HEK293 (cell line): ENCODE results near the gene APEX1.

Experiments used
- CTCF ChIA-PET: fragments of 350-600 bp; formaldehyde crosslinking; extraction: SDS; loops from one replicate; lab custom pipeline; 2021; ENCODE audit warnings: antibody characterized with exemption; lab: Yijun Ruan, JAX
- POLR2A ChIA-PET: fragments of 300-600 bp; formaldehyde crosslinking; extraction: SDS; loops from one replicate; lab custom pipeline; 2020; ENCODE audit warnings: antibody characterized with exemption, inconsistent platforms; lab: Yijun Ruan, JAX
- H3K27ac ChIP-seq: fragments of 200-500 bp; sonication (Bioruptor generic); 2 replicates; pipeline ENCODE4 v1.5.1; 2014; ENCODE audit warnings: low read depth, low read length, control low read depth, inconsistent platforms; ENCODE audit errors: extremely low read depth
- H3K36me3 ChIP-seq, 2 experiments: fragments of 200-500 bp in 1 of 2; sonication (Bioruptor generic) in 1 of 2; 1 replicate in 1 of 2; 2 replicates in 1 of 2; pipeline ENCODE4 v1.5.1; 2014 to 2017; ENCODE audit warnings: inconsistent platforms in 2 of 2, low read length in 2 of 2; ENCODE audit not compliant: control insufficient read depth in 2 of 2, insufficient read depth in 1 of 2
- H3K4me1 ChIP-seq: fragments of 200-500 bp; sonication (Bioruptor generic); 2 replicates; pipeline ENCODE4 v1.5.1; 2014; ENCODE audit warnings: mild to moderate bottlenecking, low read length, inconsistent platforms; ENCODE audit not compliant: control insufficient read depth, insufficient read depth
- H3K4me3 ChIP-seq: 2 replicates; pipeline ENCODE4 v1.5.1; 2011; ENCODE audit warnings: low read depth, mild to moderate bottlenecking, control low read depth, low read length, moderate library complexity
- H3K9me3 ChIP-seq: fragments of 200-500 bp; sonication (Bioruptor generic); 2 replicates; pipeline ENCODE4 v1.5.1; 2014; ENCODE audit warnings: low read depth, low read length, inconsistent platforms; ENCODE audit not compliant: control insufficient read depth, insufficient read depth
- FEZF1 ChIP-seq: fragments of 450-650 bp; formaldehyde crosslinking; IDR thresholded peaks from 2 replicates; pipeline ENCODE4 v1.5.1; 2016; ENCODE audit warnings: missing biosample characterization, missing genetic modification characterization
- GLIS2 ChIP-seq: fragments of 450-650 bp; formaldehyde crosslinking; IDR thresholded peaks from 2 replicates; pipeline ENCODE4 v1.5.1; 2016; ENCODE audit warnings: missing biosample characterization, missing genetic modification characterization
- IKZF3 ChIP-seq: fragments of 450-650 bp; IDR thresholded peaks from 2 replicates; pipeline ENCODE4 v1.5.0; 2018; ENCODE audit warnings: missing biosample characterization, mild to moderate bottlenecking, missing genetic modification characterization, moderate library complexity
- KLF16 ChIP-seq: fragments of 450-650 bp; formaldehyde crosslinking; IDR thresholded peaks from 2 replicates; pipeline ENCODE4 v1.5.1; 2017; ENCODE audit warnings: missing biosample characterization, missing genetic modification characterization
- SCRT1 ChIP-seq: fragments of 450-650 bp; formaldehyde crosslinking; IDR thresholded peaks from 2 replicates; pipeline ENCODE4 v1.5.1; 2016; ENCODE audit warnings: missing biosample characterization, missing genetic modification characterization, borderline replicate concordance
- SETDB1 ChIP-seq: IDR thresholded peaks from one replicate; pipeline ENCODE4 v1.6.1; 2017; ENCODE audit warnings: mild to moderate bottlenecking, low read length, moderate library complexity, mixed read lengths; ENCODE audit not compliant: insufficient read length
- SP2 ChIP-seq: fragments of 450-650 bp; formaldehyde crosslinking; IDR thresholded peaks from 2 replicates; pipeline ENCODE4 v1.5.1; 2016; ENCODE audit warnings: missing biosample characterization, missing genetic modification characterization
- ZBTB1 ChIP-seq: fragments of 450-650 bp; formaldehyde crosslinking; IDR thresholded peaks from 2 replicates; pipeline ENCODE4 v1.5.1; 2016; ENCODE audit warnings: missing biosample characterization, missing genetic modification characterization
- ZBTB44 ChIP-seq: fragments of 450-650 bp; IDR thresholded peaks from 2 replicates; pipeline ENCODE4 v1.5.1; 2018; ENCODE audit warnings: missing biosample characterization, mild to moderate bottlenecking, missing genetic modification characterization
- ZNF157 ChIP-seq: fragments of 450-650 bp; formaldehyde crosslinking; IDR thresholded peaks from 2 replicates; pipeline ENCODE4 v1.5.1; 2016; ENCODE audit warnings: missing biosample characterization, missing genetic modification characterization
- ZNF223 ChIP-seq: fragments of 450-650 bp; formaldehyde crosslinking; IDR thresholded peaks from 2 replicates; pipeline ENCODE4 v1.5.1; 2016; ENCODE audit warnings: missing biosample characterization, missing genetic modification characterization
- ZNF311 ChIP-seq: fragments of 450-650 bp; formaldehyde crosslinking; IDR thresholded peaks from 2 replicates; pipeline ENCODE4 v1.5.1; 2017; ENCODE audit warnings: missing biosample characterization, missing genetic modification characterization, borderline replicate concordance
- ZNF362 ChIP-seq: fragments of 450-650 bp; formaldehyde crosslinking; IDR thresholded peaks from 2 replicates; pipeline ENCODE4 v1.5.1; 2016; ENCODE audit warnings: missing biosample characterization, missing genetic modification characterization
- ZNF398 ChIP-seq: fragments of 450-650 bp; formaldehyde crosslinking; IDR thresholded peaks from 2 replicates; pipeline ENCODE4 v1.5.1; 2017; ENCODE audit warnings: missing biosample characterization, missing genetic modification characterization
- ZNF423 ChIP-seq: fragments of 450-650 bp; formaldehyde crosslinking; IDR thresholded peaks from 2 replicates; pipeline ENCODE4 v1.5.1; 2016; ENCODE audit warnings: missing biosample characterization, missing genetic modification characterization
- ZNF426 ChIP-seq: fragments of 450-650 bp; formaldehyde crosslinking; IDR thresholded peaks from 2 replicates; pipeline ENCODE4 v1.5.1; 2017; ENCODE audit warnings: missing biosample characterization, missing genetic modification characterization, mild to moderate bottlenecking, inconsistent platforms, moderate library complexity
- ZNF560 ChIP-seq: fragments of 450-650 bp; formaldehyde crosslinking; IDR thresholded peaks from 2 replicates; pipeline ENCODE4 v1.5.1; 2017; ENCODE audit warnings: missing biosample characterization, missing genetic modification characterization, borderline replicate concordance
- ZNF561 ChIP-seq: fragments of 450-650 bp; IDR thresholded peaks from 2 replicates; pipeline ENCODE4 v1.5.1; 2018; ENCODE audit warnings: missing biosample characterization, missing genetic modification characterization, borderline replicate concordance
- ZNF596 ChIP-seq: fragments of 450-650 bp; IDR thresholded peaks from 2 replicates; pipeline ENCODE4 v1.5.0; 2018; ENCODE audit warnings: missing biosample characterization, mild to moderate bottlenecking, missing genetic modification characterization, moderate library complexity
- ZNF658 ChIP-seq: fragments of 450-650 bp; formaldehyde crosslinking; IDR thresholded peaks from 2 replicates; pipeline ENCODE4; 2016; ENCODE audit warnings: missing biosample characterization, missing genetic modification characterization
- ZNF768 ChIP-seq: fragments of 450-650 bp; formaldehyde crosslinking; IDR thresholded peaks from 2 replicates; pipeline ENCODE4 v1.5.1; 2018; ENCODE audit warnings: missing biosample characterization, mild to moderate bottlenecking, missing genetic modification characterization
- ZNF791 ChIP-seq: fragments of 450-650 bp; formaldehyde crosslinking; IDR thresholded peaks from 2 replicates; pipeline ENCODE4 v1.5.1; 2016; ENCODE audit warnings: missing biosample characterization, missing genetic modification characterization
- TF ChIP-seq, protein P1 (sequence below): fragments of 450-650 bp; formaldehyde crosslinking; IDR thresholded peaks from 2 replicates; pipeline ENCODE4 v1.5.1; 2016; ENCODE audit warnings: missing biosample characterization, missing genetic modification characterization
- TF ChIP-seq, protein P2 (sequence below): fragments of 450-650 bp; formaldehyde crosslinking; IDR thresholded peaks from 2 replicates; pipeline ENCODE4 v1.5.1; 2016; ENCODE audit warnings: missing biosample characterization, missing genetic modification characterization, low read depth

The APEX1 gene

GRCh38 chr14:20409226-20409625 is 45.8 kb upstream of the APEX1 start:
- no peak overlapping the region for H3K4me3 ChIP-seq
- no peak overlapping the region for H3K27ac ChIP-seq
- CTCF ChIA-PET, result interaction anchor here (0.7 kb wide), 2 partner anchors 81 to 134 kb away, joined by 3 read pairs; no protein-coding TSS in a partner anchor
- TF ChIP-seq IKZF3 (no peak), GLIS2 (tag by site-specific recombination) (no peak), ZNF157 (tag by site-specific recombination) (no peak), ZNF426 (tag by site-specific recombination) (no peak), ZNF223 (tag by site-specific recombination) (no peak), ZNF560 (no peak), ZNF398 (tag by site-specific recombination) (no peak), ZBTB44 (tag by site-specific recombination) (no peak), KLF16 (tag by site-specific recombination) (no peak), ZNF561 (tag by site-specific recombination) (no peak), ZNF311 (no peak), ZNF791 (tag by site-specific recombination) (no peak), ZNF768 (tag by site-specific recombination) (no peak), FEZF1 (no peak), ZNF658 (no peak), ZBTB1 (tag by site-specific recombination) (no peak), ZNF423 (tag by site-specific recombination) (no peak), SETDB1 (no peak), ZNF596 (no peak)
- TF ChIP-seq, protein P1, sequence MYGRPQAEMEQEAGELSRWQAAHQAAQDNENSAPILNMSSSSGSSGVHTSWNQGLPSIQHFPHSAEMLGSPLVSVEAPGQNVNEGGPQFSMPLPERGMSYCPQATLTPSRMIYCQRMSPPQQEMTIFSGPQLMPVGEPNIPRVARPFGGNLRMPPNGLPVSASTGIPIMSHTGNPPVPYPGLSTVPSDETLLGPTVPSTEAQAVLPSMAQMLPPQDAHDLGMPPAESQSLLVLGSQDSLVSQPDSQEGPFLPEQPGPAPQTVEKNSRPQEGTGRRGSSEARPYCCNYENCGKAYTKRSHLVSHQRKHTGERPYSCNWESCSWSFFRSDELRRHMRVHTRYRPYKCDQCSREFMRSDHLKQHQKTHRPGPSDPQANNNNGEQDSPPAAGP (tag by site-specific recombination), result no peak
- POLR2A ChIA-PET, result no interaction called here
- H3K4me1 ChIP-seq, result peaks cover 9% of the 10 kb centered on the region; the same call in 1 of the 2 replicates
- no peaks in the 10 kb centered on the region for H3K9me3 ChIP-seq
- H3K36me3 ChIP-seq, result peaks cover 9 to 36% of the 10 kb centered on the region in 2 experiments; a peak in 2 of 3 replicates

DNA sequence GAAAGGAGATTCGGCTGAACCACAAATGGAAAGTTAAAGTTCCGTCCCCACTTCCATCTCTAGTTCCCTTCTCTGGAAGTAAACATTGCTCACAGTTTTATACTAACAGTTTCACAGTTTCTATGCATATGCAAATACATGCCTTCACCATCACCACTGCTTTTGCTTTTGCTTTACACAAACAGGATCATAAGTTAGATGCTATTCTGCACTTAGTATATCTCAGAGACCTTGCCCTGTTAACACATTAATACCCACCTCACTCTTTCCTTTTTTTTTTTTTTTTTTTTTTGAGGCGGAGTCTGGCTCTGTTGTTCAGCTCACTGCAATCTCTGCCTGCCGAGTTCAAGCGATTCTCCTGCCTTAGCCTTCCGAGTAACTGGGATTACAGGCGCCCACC is 42.6 kb upstream of the APEX1 start:
- Histone ChIP-seq H3K9me3 (no peaks in the 10 kb centered on the region), H3K27ac (peak overlapping the region; percentile 79), H3K4me1 (peaks cover 15% of the 10 kb centered on the region), H3K36me3 (peaks cover 1 to 9% of the 10 kb centered on the region in 2 experiments; a peak in 2 of 3 replicates), H3K4me3 (peak overlapping the region; percentile 85)
- ChIA-PET POLR2A (interaction anchor here (0.6 to 2.8 kb wide), 10 partner anchors 10 to 395 kb away, joined by 3 to 32 read pairs (median 6); partner anchors contain the start of genes APEX1, OSGEP, PARP2 and PIP4P1), CTCF (interaction anchor here (0.6 kb wide), 1 partner anchor 43 kb away, joined by 3 read pairs; the partner anchor contains the start of gene APEX1)
- TF ChIP-seq SCRT1 (tag by site-specific recombination) (no peak), SP2 (no peak), ZNF362 (tag by site-specific recombination) (peak; percentile 74)
- TF ChIP-seq, protein P2, sequence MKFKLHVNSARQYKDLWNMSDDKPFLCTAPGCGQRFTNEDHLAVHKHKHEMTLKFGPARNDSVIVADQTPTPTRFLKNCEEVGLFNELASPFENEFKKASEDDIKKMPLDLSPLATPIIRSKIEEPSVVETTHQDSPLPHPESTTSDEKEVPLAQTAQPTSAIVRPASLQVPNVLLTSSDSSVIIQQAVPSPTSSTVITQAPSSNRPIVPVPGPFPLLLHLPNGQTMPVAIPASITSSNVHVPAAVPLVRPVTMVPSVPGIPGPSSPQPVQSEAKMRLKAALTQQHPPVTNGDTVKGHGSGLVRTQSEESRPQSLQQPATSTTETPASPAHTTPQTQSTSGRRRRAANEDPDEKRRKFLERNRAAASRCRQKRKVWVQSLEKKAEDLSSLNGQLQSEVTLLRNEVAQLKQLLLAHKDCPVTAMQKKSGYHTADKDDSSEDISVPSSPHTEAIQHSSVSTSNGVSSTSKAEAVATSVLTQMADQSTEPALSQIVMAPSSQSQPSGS (tag by site-specific recombination), result no peak
